T-helper 17 cell (primary cell): Measurements from ENCODE around the gene XAGE5. TPM values are rescaled to one million over a fixed set of nuclear protein-coding genes. Genes with fewer than 3 reads are reported as not detected.

Experiments used
- ATAC-seq: fragments of 150-1000 bp; cut with Tn5 transposase; 2 replicates; pipeline ENCODE4 v1.10.0; 2021; ENCODE audit warnings: mild to moderate bottlenecking, moderate library complexity
- DNase-seq, 3 donors: peaks; one replicate each; pipeline versions ENCODE4 v3.0.0 to v3.0.0-alpha.2; 2020 to 2021
- H3K9me3 ChIP-seq: one replicate; pipeline ENCODE4 v1.7.0; 2013; ENCODE audit warnings: low read length, mild to moderate bottlenecking; ENCODE audit not compliant: control insufficient read depth, poor library complexity, severe bottlenecking
- H3K27ac Mint-ChIP-seq: one replicate; pipeline ENCODE4 v1.8.0; 2022; ENCODE audit warnings: mild to moderate bottlenecking, moderate library complexity, mixed read lengths
- H3K27me3 Mint-ChIP-seq: one replicate; pipeline ENCODE4 v1.8.0; 2022; ENCODE audit warnings: mixed read lengths
- H3K36me3 Mint-ChIP-seq: one replicate; pipeline ENCODE4 v1.8.0; 2022; ENCODE audit warnings: low read depth, mixed read lengths
- H3K4me1 Mint-ChIP-seq: one replicate; pipeline ENCODE4 v1.8.0; 2022; ENCODE audit warnings: mild to moderate bottlenecking, mixed read lengths
- H3K4me3 Mint-ChIP-seq: one replicate; pipeline ENCODE4 v1.8.0; 2022; ENCODE audit warnings: mild to moderate bottlenecking, moderate library complexity, mixed read lengths
- total RNA-seq, 4 donors: library from RNA in 2 of 4; stranded (reverse) in 2 of 4; gene quantifications; one replicate each; pipeline ENCODE4 v1.2.3 and lab custom pipeline; 2022 to 2026

XAGE5 gene
- total RNA-seq, 2 donors from 2014 or later: not detected

- Mint-ChIP-seq H3K27me3 (peaks cover 5% of the 10 kb centered on the region), H3K36me3 (no peaks in the 10 kb centered on the region), H3K4me3 (no peak overlapping the region), H3K27ac (no peak overlapping the region), H3K4me1 (peaks cover 2% of the 10 kb centered on the region)
- no peak for DNase-seq
- ATAC-seq: no peak
- H3K9me3 ChIP-seq: no peaks in the 10 kb centered on the region
These were observed 54.4 kb downstream of the XAGE5 start for GRCh38 chrX:52865343-52865998.

Other genes starting within 250 kb of the XAGE5 start
- gene SSX7, start 156.4 kb upstream of the XAGE5 start, total RNA-seq: not detected
- not detected for gene SSX2, start 104.1 kb upstream of the XAGE5 start, total RNA-seq
- gene SSX2B, start 60.0 kb upstream of the XAGE5 start, total RNA-seq: not detected
- gene SPANXN5, start 13.9 kb upstream of the XAGE5 start, total RNA-seq: not detected
- gene XAGE3, start 56.8 kb downstream of the XAGE5 start, total RNA-seq: not detected
- gene FAM156B, start 86.0 kb downstream of the XAGE5 start, total RNA-seq: 10 to 100 TPM in 1 of 2 donors, 1 to 10 TPM in 1; 6.0 to 10.5 TPM
- gene FAM156A, start 147.2 kb downstream of the XAGE5 start, total RNA-seq: 10 to 100 TPM; 10.0 to 13.7 TPM
- not detected for gene GPR173, start 237.5 kb downstream of the XAGE5 start, total RNA-seq